GM19397 (cell line): ENCODE results near the gene TTLL11.

Source experiments
- ATAC-seq: cut with Tn5 transposase; IDR thresholded peaks from one replicate; pipeline ENCODE4 v1.9.1; 2021; ENCODE audit warnings: mild to moderate bottlenecking, moderate library complexity; ENCODE audit not compliant: unreplicated experiment

The TTLL11 gene

GRCh38 chr9:122110100-122110833 lies 17.2 kb upstream of the TTLL11 start:
- no peak for ATAC-seq

DNA sequence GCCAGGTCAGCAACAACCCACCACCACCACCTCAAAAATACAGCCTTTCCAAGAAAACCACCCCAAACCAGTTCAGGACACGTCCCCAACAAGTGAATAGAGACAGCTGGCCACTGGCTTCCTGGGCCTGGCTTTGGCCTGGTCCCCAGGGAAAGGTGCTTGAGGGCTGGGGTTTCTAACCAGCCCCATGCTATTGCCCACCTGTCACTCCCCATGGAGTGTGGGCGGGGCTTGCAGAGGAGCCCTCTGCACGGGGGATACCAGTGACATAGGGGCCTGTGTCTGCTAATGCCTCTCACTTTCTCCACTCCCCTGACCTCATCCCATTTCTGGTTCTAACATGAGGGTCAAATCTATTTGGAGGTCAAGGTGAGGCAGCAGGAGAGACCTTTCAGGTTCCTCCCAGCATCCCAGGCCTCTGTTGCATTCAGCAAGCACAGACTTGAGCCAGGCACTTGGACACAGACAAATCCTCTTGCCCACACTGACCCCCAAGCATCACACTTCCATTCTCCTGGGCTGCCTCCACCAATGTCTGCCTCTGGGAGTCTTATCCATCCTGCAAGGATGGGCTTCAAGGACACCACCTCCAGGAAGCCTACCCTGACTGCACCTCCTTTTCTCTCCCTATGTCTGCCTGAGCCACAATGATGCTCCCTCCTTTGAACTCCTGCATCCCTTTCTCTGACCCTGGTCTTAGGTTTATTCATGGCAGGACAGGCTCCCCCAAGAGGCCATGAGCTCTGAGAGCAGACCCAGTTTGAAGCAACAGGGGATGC lies 16.1 kb upstream of the TTLL11 start:
- ATAC-seq, result no peak

DNA sequence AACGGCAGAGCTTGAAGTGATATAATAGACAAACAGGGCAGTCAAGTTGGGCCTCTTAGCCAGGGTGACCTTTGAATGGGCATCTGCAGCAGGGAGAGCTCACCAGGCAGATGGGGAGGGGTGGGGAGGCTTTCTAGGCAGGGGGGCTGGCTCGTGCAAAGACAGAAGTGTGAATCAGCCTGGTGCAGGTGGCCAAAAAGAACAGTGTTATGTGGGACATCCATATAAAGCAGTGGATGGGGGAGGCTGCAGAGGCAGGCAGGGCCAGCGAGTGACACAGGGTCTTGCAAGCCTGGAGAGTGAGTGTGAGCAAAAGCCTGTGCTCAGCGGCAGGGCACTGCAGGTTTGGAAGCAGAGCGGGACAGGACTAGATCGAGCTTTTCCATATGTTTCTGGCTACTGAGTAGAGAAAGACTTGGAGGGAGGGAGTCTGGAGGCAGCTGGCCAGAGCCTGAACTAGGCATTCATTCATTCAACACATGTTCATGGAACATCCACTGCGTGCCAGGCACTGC lies 14.2 kb upstream of the TTLL11 start:
- no peak for ATAC-seq

DNA sequence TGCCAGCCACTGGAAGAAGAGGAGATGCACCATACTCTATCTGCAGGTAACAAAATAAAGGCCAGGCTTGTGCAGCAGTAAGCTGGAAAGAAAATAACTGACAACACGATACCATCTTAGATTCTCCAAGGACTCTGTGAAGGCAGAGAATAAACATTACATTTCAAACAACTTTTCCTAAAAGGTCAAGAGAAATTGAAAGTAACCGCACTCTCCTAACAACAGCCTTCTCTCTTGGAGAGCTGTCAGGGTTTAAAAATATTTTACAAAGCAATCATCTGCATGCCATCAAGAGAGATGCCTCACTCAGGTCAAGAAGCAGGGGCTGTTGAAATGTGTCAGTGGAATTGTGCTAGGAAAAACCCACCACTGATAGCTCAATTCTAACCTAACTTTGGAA lies 13.5 kb upstream of the TTLL11 start:
- ATAC-seq, result no peak

DNA sequence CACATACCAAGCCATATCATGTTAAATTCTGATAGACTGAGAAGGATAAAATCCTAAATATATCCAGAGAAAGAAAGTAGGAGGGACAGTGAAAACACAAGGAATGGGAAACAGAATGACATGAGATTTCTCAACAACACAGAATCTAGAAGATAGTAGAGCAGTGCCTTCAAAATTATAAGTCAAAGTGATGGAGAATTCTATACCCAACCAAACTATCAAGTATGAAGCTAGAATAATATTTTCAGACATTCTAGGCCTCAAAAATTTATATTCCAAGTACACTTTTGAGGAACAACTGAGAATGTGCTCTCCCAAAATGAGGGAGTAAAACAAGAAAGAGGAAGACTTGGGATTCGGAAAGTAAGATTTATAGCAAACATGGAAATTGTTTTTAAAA lies 10.9 kb upstream of the TTLL11 start:
- ATAC-seq, result no peak

DNA sequence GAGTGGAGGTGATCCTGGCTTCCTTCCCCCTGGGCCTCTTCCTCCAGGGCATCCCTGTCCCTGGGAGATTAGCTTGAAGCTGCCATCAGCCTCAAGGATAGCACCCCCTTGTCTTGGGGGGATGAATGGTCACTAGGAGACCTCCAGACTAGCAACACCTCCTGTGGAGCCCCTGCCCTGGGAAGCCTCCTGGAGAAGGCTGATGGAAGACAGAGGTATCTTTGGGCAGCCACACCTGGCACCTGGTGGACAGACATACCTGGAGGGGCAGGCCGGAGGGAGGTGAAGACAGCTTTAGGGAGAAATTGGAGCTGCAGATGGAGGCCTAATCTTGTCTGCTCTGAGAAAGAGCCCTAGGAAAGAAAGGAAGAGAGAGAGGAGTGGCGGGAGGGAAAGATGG lies 9.0 kb upstream of the TTLL11 start:
- no peak for ATAC-seq

- ATAC-seq, result no peak
Observed at GRCh38 chr9:122100756-122101155, 7.6 kb upstream of the TTLL11 start.

- no peak for ATAC-seq
Observed at GRCh38 chr9:122099271-122099869, 6.3 kb upstream of the TTLL11 start.

GRCh38 chr9:122097679-122098315 lies 4.7 kb upstream of the TTLL11 start:
- no peak for ATAC-seq

- no peak for ATAC-seq
Observed at GRCh38 chr9:122096620-122097415, 3.7 kb upstream of the TTLL11 start.

- no peak for ATAC-seq
Observed at GRCh38 chr9:122095010-122095767, 2.1 kb upstream of the TTLL11 start.

GRCh38 chr9:122091682-122092592 lies 1.2 kb downstream of the TTLL11 start:
- no peak for ATAC-seq

DNA sequence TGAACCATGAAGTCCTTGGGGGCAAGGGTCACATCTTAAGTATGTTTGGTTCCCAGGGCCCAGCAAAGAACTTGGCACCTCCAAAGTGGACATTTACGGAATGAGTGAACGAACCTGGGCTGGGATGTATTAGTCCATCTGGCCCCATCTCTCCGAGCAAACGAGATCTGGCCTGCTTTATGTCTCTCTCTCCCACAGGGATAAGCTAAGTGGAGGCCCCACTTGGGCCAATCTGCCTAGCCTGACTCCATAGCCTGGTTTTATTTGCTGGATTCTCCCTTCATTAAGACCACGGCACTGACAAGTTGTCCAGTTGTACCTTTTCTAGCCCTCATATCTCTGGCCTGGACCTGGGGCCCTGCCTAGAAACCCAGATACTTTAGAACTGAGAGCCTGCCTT lies 2.1 kb downstream of the TTLL11 start:
- no peak for ATAC-seq

DNA sequence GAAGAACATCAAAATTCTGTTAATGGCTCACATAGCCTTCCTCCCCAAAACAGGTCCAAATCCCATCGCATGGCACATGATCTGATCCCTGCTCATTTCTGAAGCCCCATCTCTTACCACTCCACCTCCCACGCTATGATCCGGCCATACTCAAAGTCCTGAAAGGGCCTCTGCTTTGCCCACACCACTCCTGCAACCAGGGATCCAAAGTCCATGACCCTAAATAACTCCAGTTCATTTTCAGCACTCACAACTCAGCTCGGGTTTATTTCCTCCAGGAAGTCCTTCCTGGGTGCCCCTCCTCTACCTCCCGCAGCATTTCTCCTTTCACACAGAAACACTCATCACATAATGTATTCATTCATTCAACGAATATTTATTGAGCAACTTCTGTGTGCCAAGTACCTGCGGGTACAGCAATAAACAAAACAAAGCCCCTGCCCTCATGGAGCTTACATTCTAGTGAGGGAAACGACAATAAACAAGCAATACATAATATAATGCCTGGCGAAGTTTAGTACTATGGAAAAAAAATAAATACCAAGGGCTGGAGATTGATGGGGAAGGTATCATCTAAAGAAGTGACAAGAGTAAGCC lies 2.7 kb downstream of the TTLL11 start:
- no peak for ATAC-seq

GRCh38 chr9:122088880-122089706 lies 4.0 kb downstream of the TTLL11 start:
- ATAC-seq, result no peak

- ATAC-seq, result no peak
Observed at GRCh38 chr9:122087406-122088200, 5.5 kb downstream of the TTLL11 start.

GRCh38 chr9:122086873-122087272 lies 6.2 kb downstream of the TTLL11 start:
- ATAC-seq, result no peak
